AG04450 (cell line): ENCODE data around the gene ZNF416. TPM values are rescaled to one million over a fixed set of nuclear protein-coding genes. Genes with fewer than 3 reads are reported as not detected.

Source experiments
- CTCF ChIA-PET: fragments of 300-600, 350-600 bp; formaldehyde crosslinking; extraction: SDS; loops from one replicate; lab custom pipeline; 2022; ENCODE audit warnings: antibody characterized with exemption, inconsistent platforms; lab: Charles Lee
- POLR2A ChIA-PET: fragments of 350-600 bp; formaldehyde crosslinking; extraction: SDS; loops from one replicate; lab custom pipeline; 2021; ENCODE audit warnings: antibody characterized with exemption, inconsistent platforms; lab: Yijun Ruan, JAX
- DNase-seq: peaks from one replicate; pipeline ENCODE4 v3.0.0-alpha.2; 2011; ENCODE audit warnings: low read depth, low spot score
- H3K27ac ChIP-seq: one replicate; pipeline ENCODE4 v1.5.1; 2012; ENCODE audit warnings: low read depth, low read length, control low read depth
- H3K27me3 ChIP-seq: one replicate; pipeline ENCODE4 v1.6.0; 2012; ENCODE audit warnings: low read length; ENCODE audit not compliant: control insufficient read depth, insufficient read depth
- H3K4me3 ChIP-seq: 2 replicates; pipeline ENCODE4 v1.5.1; 2011; ENCODE audit warnings: mild to moderate bottlenecking, low read depth, low read length, control low read depth
- H3K9me3 ChIP-seq: 2 replicates; pipeline ENCODE4 v1.5.1; 2012; ENCODE audit warnings: low read length; ENCODE audit not compliant: control insufficient read depth, insufficient read depth
- CTCF ChIP-seq: IDR thresholded peaks from 2 replicates; pipeline ENCODE4 v1.5.1; 2011; ENCODE audit warnings: low read depth, low read length, control low read depth, inconsistent platforms
- polyA plus RNA-seq: library from polyadenylated mRNA; depleted of rRNA; stranded (reverse); fragments of >200 nt; gene quantifications from 2 replicates; pipeline ENCODE4 v1.2.3, GENCODE V29; 2011

ZNF416 gene
- polyA plus RNA-seq, 1 experiment = 4.8 TPM

GRCh38 chr19:57613941-57614743, 35.4 kb upstream of the ZNF416 start, which contains the start of gene ZNF134:
Gene ZNF134 (plus strand): TSS chr19:57614242. CDS start chr19:57619469, 5,227 bp downstream.
- DNase-seq = peak; percentile 72
- peaks cover 48% of the 10 kb centered on the region for H3K9me3 ChIP-seq
- H3K27me3 ChIP-seq = no peaks in the 10 kb centered on the region
- H3K27ac ChIP-seq = no peak within 1 kb of the TSS
- CTCF ChIA-PET = interaction anchor here (1.1 kb wide), 1 partner anchor 207 kb away, joined by 3 read pairs; no protein-coding TSS in a partner anchor
- POLR2A ChIA-PET = interaction anchor here (0.6 to 1.2 kb wide), 4 partner anchors 19 to 155 kb away, joined by 3 to 7 read pairs (median 3); partner anchors contain the start of genes ZNF154, ZNF211, ZNF551 and ZNF586
- peak within 1 kb of the TSS; percentile 97 for H3K4me3 ChIP-seq
- TF ChIP-seq CTCF = peak; percentile 41

GRCh38 chr19:57611113-57611512, 32.4 kb upstream of the ZNF416 start:
- H3K4me3 ChIP-seq = no peak overlapping the region
- ChIA-PET POLR2A (no interaction called here), CTCF (no interaction called here)
- H3K9me3 ChIP-seq = peaks cover 25% of the 10 kb centered on the region
- H3K27ac ChIP-seq = no peak overlapping the region
- TF ChIP-seq CTCF = no peak
- H3K27me3 ChIP-seq = no peaks in the 10 kb centered on the region
- no peak for DNase-seq

- CTCF ChIA-PET = no interaction called here
- no peak for TF ChIP-seq CTCF
- H3K27ac ChIP-seq = no peak overlapping the region
- no peaks in the 10 kb centered on the region for H3K27me3 ChIP-seq
- POLR2A ChIA-PET = no interaction called here
- H3K4me3 ChIP-seq = no peak overlapping the region
- DNase-seq = no peak
- peaks cover 5% of the 10 kb centered on the region; the same call in 1 of the 2 replicates for H3K9me3 ChIP-seq
Measured at GRCh38 chr19:57606931-57607330, 28.2 kb upstream of the ZNF416 start.

- H3K4me3 ChIP-seq = peak within 1 kb of the TSS; percentile 88
- ChIA-PET CTCF (no interaction called here), POLR2A (no interaction called here)
- H3K27me3 ChIP-seq = no peaks in the 10 kb centered on the region
- DNase-seq = peak; percentile 81
- TF ChIP-seq CTCF = no peak
- no peak within 1 kb of the TSS for H3K27ac ChIP-seq
- H3K9me3 ChIP-seq = no peaks in the 10 kb centered on the region; the same call in none of the 2 replicates
Measured at GRCh38 chr19:57599761-57600383, 21.2 kb upstream of the ZNF416 start, which contains the start of gene ZNF530. Gene ZNF530 (plus strand): TSS chr19:57599885. CDS start chr19:57604346, 4,461 bp downstream.
